ENCODE results near the gene MON1A.

DNA sequence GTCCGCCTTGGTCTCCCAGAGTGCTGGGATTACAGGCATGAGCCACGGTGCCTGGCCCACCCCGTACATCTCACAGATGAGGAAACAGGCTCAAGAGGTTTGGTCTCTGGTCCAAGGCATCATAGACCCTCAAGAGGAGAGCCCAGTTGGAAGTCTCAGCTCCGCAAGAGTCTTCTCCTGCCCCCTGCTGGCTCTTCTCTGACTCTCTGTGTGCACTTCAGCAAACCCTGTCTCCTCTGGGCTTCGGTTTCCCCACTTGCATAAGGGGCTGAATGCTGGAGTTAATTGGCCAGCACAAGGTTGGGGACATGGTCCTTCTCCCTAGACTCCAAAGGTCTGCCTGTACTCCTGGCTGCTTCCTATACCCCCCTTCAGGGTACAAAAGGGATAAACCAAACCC is 29.8 kb downstream of the MON1A start:
- TF ChIP-seq, protein P1, sequence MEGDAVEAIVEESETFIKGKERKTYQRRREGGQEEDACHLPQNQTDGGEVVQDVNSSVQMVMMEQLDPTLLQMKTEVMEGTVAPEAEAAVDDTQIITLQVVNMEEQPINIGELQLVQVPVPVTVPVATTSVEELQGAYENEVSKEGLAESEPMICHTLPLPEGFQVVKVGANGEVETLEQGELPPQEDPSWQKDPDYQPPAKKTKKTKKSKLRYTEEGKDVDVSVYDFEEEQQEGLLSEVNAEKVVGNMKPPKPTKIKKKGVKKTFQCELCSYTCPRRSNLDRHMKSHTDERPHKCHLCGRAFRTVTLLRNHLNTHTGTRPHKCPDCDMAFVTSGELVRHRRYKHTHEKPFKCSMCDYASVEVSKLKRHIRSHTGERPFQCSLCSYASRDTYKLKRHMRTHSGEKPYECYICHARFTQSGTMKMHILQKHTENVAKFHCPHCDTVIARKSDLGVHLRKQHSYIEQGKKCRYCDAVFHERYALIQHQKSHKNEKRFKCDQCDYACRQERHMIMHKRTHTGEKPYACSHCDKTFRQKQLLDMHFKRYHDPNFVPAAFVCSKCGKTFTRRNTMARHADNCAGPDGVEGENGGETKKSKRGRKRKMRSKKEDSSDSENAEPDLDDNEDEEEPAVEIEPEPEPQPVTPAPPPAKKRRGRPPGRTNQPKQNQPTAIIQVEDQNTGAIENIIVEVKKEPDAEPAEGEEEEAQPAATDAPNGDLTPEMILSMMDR (IDR thresholded peaks at IDR 0.05; ENCODE audit: low read depth, low read length): peak; percentile 51
- no peak for TF ChIP-seq EZH2phosphoT487 (IDR thresholded peaks at IDR 0.05; ENCODE audit: low read depth)
